D721Med (cell line): ENCODE data around the gene KRT24.

Source experiments
- DNase-seq: peaks from one replicate; pipeline ENCODE4 v3.0.0; 2011; ENCODE audit warnings: low spot score; ENCODE audit not compliant: insufficient read length
- FAIRE-seq: peaks from 2 replicates; lab custom pipeline; 2011; peaks lifted over from hg19 to GRCh38; lab: Jason Lieb, UNC
- CTCF ChIP-seq: IDR thresholded peaks from 2 replicates; pipeline ENCODE4 v1.5.1; 2012; ENCODE audit warnings: mild to moderate bottlenecking, control low read depth; ENCODE audit not compliant: insufficient read depth; ENCODE audit errors: missing control alignments

Gene KRT24

GRCh38 chr17:40663252-40663651 is 40.3 kb downstream of the KRT24 start:
- TF ChIP-seq CTCF = no peak
- DNase-seq (no peak), FAIRE-seq (no peak)

GRCh38 chr17:40659911-40660310 is 43.6 kb downstream of the KRT24 start:
- FAIRE-seq = no peak
- TF ChIP-seq CTCF = no peak
- DNase-seq = no peak

- FAIRE-seq (no peak), DNase-seq (no peak)
- TF ChIP-seq CTCF = no peak
Observed at GRCh38 chr17:40658396-40658795, 45.2 kb downstream of the KRT24 start.

- FAIRE-seq = no peak
- TF ChIP-seq CTCF = no peak
- DNase-seq = no peak
Observed at GRCh38 chr17:40651939-40652338, 51.6 kb downstream of the KRT24 start.

- DNase-seq (no peak), FAIRE-seq (no peak)
- no peak for TF ChIP-seq CTCF
Observed at GRCh38 chr17:40648384-40648968, 55.1 kb downstream of the KRT24 start.
